GM12873 (cell line): ENCODE measurements around the gene DOK5.

ENCODE experiments used
- CTCF ChIP-seq: IDR thresholded peaks from 2 replicates; pipeline ENCODE4 v1.5.1; 2012; ENCODE audit warnings: low read depth, mild to moderate bottlenecking, moderate library complexity, low read length, control low read depth; ENCODE audit not compliant: insufficient read depth; ENCODE audit errors: missing control alignments

Gene DOK5

GRCh38 chr20:54550776-54551396, 75.5 kb downstream of the DOK5 start:
- TF ChIP-seq CTCF: no peak

- no peak for TF ChIP-seq CTCF
Observed at GRCh38 chr20:54554006-54554405, 78.6 kb downstream of the DOK5 start.

GRCh38 chr20:54555150-54555549, 79.8 kb downstream of the DOK5 start:
- TF ChIP-seq CTCF: no peak

GRCh38 chr20:54556406-54556805, 81.0 kb downstream of the DOK5 start:
- TF ChIP-seq CTCF: no peak

GRCh38 chr20:54557806-54558590, 82.6 kb downstream of the DOK5 start:
- no peak for TF ChIP-seq CTCF

- TF ChIP-seq CTCF: no peak
Observed at GRCh38 chr20:54559890-54560289, 84.5 kb downstream of the DOK5 start.

GRCh38 chr20:54560357-54560756, 85.0 kb downstream of the DOK5 start:
- no peak for TF ChIP-seq CTCF
